Measurements from ENCODE around the gene RUVBL2.
"Not testable (repeated sequence)": the region's sequence is repeated elsewhere in the genome, so short reads cannot be mapped to it uniquely, and the experiment has no call there.

RUVBL2 gene

DNA sequence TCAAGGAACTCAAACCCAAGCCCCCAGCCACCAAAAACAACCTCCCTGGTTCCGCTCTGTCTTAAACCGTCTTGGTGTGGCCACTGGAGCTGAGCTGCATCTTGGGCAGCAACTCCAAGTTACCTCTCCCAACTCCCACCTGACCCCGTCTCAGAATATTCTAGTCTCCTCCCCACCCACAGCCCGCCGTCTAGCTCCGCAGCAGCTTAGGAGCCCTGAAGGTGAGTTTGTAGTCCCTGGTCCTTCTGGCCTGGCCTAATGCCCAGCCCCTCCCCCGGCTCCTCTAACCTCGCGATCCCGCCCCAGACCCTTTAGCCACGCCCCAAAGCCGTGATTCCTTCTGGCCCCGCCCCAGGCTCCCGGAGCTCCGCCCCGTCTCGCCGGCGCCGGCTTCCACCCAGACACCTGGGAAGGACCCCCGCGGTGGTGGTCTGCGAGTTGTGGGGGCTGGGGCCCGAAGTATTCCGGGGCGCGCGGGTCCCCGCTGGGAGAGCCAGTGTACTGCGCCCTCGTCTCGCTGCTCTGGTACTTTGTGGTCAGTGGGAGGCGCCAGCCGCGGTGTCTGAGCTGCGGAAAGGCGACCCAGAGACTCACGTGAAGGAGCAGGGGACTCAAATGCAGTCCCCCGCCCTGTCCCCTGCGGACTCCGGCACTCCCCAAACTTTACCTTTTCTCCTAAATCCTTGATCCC, 25.7 kb downstream of the RUVBL2 start:
- H3K4me3 ChIP-seq (ENCODE audit: low read depth, low read length), result peak overlapping the region; percentile 46
- TF ChIP-seq, protein P1, sequence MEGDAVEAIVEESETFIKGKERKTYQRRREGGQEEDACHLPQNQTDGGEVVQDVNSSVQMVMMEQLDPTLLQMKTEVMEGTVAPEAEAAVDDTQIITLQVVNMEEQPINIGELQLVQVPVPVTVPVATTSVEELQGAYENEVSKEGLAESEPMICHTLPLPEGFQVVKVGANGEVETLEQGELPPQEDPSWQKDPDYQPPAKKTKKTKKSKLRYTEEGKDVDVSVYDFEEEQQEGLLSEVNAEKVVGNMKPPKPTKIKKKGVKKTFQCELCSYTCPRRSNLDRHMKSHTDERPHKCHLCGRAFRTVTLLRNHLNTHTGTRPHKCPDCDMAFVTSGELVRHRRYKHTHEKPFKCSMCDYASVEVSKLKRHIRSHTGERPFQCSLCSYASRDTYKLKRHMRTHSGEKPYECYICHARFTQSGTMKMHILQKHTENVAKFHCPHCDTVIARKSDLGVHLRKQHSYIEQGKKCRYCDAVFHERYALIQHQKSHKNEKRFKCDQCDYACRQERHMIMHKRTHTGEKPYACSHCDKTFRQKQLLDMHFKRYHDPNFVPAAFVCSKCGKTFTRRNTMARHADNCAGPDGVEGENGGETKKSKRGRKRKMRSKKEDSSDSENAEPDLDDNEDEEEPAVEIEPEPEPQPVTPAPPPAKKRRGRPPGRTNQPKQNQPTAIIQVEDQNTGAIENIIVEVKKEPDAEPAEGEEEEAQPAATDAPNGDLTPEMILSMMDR (IDR thresholded peaks at IDR 0.05; ENCODE audit: low read depth, low read length), result no peak

DNA sequence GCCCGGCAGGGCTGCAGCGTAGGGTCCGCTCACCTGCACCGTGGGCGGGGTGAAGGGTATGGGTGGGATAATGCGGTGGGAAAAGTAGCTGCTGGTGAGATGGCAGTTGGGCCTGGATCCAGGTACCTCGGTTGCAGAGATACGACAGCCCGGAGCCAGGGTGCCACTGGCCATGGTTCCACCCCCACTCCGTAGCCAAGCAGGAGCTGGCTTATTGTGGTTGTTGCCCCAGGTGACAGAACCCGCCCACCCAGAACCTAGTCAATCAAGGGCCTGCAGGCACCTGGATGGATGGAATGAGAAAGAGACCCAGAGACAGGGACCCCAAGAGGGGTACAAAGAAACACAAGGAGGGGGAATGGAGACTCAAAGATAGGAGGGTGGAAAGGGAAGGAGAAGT, 26.7 kb downstream of the RUVBL2 start:
- TF ChIP-seq, protein P1 (IDR thresholded peaks at IDR 0.05; ENCODE audit: low read depth, low read length), result no peak

GRCh38 chr19:49020931-49021895, 27.5 kb downstream of the RUVBL2 start:
- TF ChIP-seq, protein P1 (IDR thresholded peaks at IDR 0.05; ENCODE audit: low read depth, low read length), result no peak
- H3K4me3 ChIP-seq (ENCODE audit: low read depth, low read length), result no peak overlapping the region

More for the DNA sequence above, 26.7 kb downstream of the RUVBL2 start:
- no peak overlapping the region for H3K4me3 ChIP-seq (ENCODE audit: low read depth, low read length)

DNA sequence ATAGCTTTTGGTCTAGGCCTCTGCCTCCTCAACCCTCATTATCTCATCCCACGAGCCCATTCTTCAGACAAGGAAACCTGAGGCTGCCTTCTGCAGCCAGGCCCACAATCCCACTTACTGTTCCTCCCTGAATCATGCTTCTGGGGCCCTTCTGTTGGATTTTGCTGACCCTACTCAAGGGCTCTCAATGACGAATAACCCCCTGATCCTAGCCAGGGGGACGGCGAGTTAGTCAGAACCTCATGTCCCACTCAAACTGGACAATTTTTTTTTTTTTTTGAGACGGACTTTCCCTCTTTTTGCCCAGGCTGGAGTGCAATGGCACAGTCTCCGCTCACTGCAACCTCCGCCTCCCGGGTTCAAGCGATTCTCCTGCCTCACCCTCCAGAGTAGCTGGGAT, 28.4 kb downstream of the RUVBL2 start:
- H3K4me3 ChIP-seq (ENCODE audit: low read depth, low read length), result no peak overlapping the region
- TF ChIP-seq, protein P1 (IDR thresholded peaks at IDR 0.05; ENCODE audit: low read depth, low read length), result no peak

- not testable (repeated sequence) for H3K4me3 ChIP-seq (ENCODE audit: low read depth, low read length)
These were observed 30.5 kb downstream of the RUVBL2 start, which contains the start of gene CGB3 for GRCh38 chr19:49024233-49024632. Gene CGB3 (minus strand): TSS chr19:49024333. CDS start chr19:49023971, 362 bp downstream.

- not testable (repeated sequence) for H3K4me3 ChIP-seq (ENCODE audit: low read depth, low read length)
These were observed 31.4 kb downstream of the RUVBL2 start for GRCh38 chr19:49025088-49025487.

DNA sequence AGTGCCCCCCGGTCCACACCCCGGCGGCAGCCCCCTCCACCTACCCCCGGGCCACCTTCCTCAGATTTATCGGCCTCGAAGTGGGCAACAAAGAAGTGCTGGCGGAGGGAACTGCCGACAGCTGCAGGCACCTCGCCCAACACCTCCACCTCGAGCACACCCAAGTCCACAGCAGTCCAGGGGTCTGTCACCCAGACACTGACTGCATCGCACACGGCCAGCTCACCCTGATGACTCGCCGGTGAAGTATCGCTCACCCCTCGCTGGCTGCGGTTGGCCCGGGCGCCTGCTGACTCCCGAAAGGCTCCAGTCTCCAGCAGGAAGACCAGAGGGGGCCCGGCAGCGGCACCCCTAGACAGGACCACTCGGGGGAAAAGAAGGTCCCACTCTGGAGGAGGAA, 31.9 kb downstream of the RUVBL2 start:
- H3K4me3 ChIP-seq (ENCODE audit: low read depth, low read length), result not testable (repeated sequence)

DNA sequence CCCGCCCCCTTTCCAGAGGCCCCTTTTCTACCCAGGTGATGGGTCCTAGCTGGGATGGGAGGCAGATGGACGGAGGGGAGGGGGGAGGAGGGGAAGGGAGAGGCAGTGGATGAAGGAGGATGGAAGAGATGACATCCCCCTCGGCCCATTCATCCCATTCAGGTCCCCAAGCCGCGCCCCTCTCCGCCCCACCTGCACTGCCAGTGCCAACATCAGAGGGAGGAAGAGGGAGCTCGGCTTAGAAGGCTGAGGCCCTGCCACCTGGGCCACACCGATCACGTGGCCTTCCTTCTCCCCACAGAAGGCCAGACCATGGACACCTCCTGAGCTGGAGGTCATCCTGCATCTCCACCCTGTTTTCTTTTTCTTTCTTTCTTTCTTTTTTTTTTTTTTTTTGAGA, 35.0 kb downstream of the RUVBL2 start:
- H3K4me3 ChIP-seq (ENCODE audit: low read depth, low read length), result not testable (repeated sequence)

- not testable (repeated sequence) for H3K4me3 ChIP-seq (ENCODE audit: low read depth, low read length)
These were observed 36.1 kb downstream of the RUVBL2 start for GRCh38 chr19:49029749-49030148.

DNA sequence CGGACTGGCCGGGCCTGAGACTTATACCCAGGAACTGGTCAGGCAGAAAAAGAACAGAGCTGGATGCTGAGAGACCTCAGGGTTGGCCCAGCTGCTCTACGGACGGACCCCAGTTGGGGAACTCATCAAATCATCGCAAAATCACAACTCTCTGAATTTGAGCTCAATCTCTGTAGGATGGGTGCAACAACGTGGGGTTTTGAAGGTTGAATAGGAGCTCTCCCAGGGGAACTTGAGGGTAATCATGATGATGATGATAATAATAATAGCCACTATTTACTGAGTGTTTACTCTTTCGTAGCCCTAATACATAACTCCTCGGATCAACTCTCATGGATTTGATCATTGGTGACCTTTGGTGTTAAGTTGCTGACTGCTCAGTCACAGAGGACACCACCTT, 36.6 kb downstream of the RUVBL2 start:
- not testable (repeated sequence) for H3K4me3 ChIP-seq (ENCODE audit: low read depth, low read length)

DNA sequence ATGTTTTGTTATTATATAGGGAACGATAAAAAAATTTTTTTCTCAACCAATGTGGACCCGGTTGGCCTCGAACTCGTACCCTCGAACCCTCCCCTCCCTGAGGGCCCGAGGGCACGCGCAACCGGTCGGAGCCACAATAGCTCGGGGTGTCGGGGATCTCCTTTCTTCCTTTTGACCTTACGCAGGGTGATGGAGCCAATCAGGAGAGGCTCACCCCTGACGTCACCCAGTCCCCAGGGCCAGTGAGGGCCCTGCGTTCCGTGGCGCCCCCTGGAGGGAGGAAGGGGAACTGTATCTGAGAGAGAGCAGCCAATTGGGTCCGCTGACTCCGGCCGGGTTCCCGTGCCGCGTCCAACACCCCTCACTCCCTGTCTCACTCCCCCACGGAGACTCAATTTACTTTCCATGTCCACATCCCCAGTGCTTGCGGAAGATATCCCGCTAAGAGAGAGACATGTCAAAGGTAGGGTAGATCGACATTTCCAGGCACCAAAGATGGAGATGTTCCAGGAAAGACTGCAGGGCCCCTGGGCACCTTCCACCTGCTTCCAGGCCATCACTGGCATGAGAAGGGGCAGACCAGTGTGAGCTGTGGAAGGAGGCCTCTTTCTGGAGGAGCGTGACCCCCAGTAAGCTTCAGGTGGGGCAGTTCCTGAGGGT, 38.1 kb downstream of the RUVBL2 start, which contains the start of gene CGB2:
Gene CGB2, plus strand, starts transcription at position 249 of the 660 bp plus-strand sequence. Its CDS starts 206 bp downstream, at position 455.
- not testable (repeated sequence) for H3K4me3 ChIP-seq (ENCODE audit: low read depth, low read length)

All from WI38 (cell line).